Spleen (tissue), 3 donors: ENCODE data around the gene ARHGEF12.

Experiments
- POLR2A ChIP-seq, 3 donors: fragments of 450-650 bp; IDR thresholded peaks; one replicate each; pipeline ENCODE4 v1.5.1; 2017; ENCODE audit warnings: antibody characterized with exemption in 3 of 3, mild to moderate bottlenecking in 1 of 3
- POLR2AphosphoS5 ChIP-seq, 3 donors: sonication (generic); formaldehyde crosslinking; IDR thresholded peaks; one replicate each; pipeline ENCODE4 v1.5.1; 2017; ENCODE audit warnings: antibody characterized with exemption in 3 of 3

DNA sequence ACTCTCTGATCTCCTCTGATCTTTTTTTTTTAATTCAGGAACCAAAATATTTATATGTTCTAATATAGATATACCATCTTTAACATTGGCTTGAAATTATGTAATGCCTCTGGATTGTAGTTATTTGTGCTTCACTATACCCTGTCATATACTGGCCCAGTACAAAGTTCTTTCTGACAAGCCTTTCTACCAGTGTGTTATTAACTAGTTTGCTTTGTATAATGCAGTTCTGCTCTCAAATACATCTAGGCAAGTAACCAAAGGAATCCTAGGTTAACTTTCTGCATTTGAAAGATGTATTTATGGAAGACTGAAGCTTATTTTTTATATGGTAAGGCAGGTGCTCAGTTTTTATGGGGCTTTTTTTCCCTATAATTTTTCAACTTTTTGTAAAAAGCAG lies 36.1 kb downstream of the ARHGEF12 start:
- TF ChIP-seq POLR2A (IDR thresholded peaks at IDR 0.05) (no peak), POLR2AphosphoS5 (IDR thresholded peaks at IDR 0.05) (no peak)
